ENCODE results near the gene PABPN1L.

GRCh38 chr16:88864521-88864920 lies 1.9 kb downstream of the PABPN1L start:
- TF ChIP-seq CTCF (IDR thresholded peaks at IDR 0.05) (no peak), EP300 (IDR thresholded peaks at IDR 0.05) (no peak), EHF (CRISPR knock-in tag; IDR thresholded peaks at IDR 0.05) (no peak), CBX8 (IDR thresholded peaks at IDR 0.05) (no peak), POLR2A (IDR thresholded peaks at IDR 0.05; ENCODE audit: low read length) (no peak), RAD21 (conservative IDR thresholded peaks at IDR 0.05 in 1 of 2, IDR thresholded peaks at IDR 0.05 in 1 of 2) (no peak), TP53 (CRISPR knock-in tag; IDR thresholded peaks at IDR 0.05) (no peak), RARB (CRISPR knock-in tag; IDR thresholded peaks at IDR 0.05) (no peak), USF2 (IDR thresholded peaks at IDR 0.05) (no peak), CHD4 (IDR thresholded peaks at IDR 0.05; ENCODE audit: borderline replicate concordance) (no peak), SREBF2 (IDR thresholded peaks at IDR 0.05) (no peak)
- TF ChIP-seq, protein P1, sequence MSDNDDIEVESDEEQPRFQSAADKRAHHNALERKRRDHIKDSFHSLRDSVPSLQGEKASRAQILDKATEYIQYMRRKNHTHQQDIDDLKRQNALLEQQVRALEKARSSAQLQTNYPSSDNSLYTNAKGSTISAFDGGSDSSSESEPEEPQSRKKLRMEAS (IDR thresholded peaks at IDR 0.05) = no peak
